NK-92 treated with Interleukin-12 subunit alpha and Interleukin-12 subunit beta, amount 100 ng/mL, for 24 hours (cell line): Measurements from ENCODE around the gene MBTD1.
"Not testable (repeated sequence)": the region's sequence is repeated elsewhere in the genome, so short reads cannot be mapped to it uniquely, and the experiment has no call there.

ENCODE experiments used
- DNase-seq: peaks from one replicate; lab custom pipeline; 2025; lab: John Stamatoyannopoulos, UW

The MBTD1 gene

DNA sequence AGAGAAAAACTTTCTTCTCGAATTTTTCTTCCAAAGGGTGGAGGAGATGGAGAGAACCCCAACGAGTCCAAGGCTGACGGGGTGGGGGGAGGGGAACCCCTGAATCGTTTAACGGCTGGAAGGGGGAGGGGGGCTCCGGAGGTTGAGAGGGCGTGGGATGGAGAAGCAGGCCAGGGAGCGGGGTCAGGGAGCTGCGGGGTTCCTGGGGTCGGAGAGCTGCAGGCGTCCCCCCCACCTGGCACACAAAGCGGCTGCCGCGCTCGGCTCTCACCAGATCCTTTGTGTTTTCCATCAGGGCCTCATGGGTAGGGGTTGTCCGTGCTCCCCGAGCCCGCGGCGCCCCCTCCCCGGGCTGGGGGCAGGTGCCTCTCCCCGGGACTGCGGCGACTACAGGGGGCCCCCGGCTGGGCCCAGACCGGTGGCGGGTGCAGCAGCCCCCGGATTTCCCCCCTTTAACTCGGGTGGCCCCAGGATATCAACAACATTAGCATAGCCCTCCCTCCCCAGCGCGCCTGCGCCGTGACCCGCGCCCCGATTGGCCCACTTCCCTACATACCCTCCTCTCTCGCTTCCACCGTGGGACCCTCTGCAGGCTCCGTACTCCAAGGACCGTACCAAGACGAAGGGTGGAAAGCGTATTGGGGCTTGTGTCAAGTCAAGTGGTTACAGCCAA lies at the start of gene MBTD1:
Gene MBTD1, minus strand, starts transcription at position 486 of the 673 bp plus-strand sequence. CDS start 34,888 bp downstream, outside the sequence.
- DNase-seq = peak; percentile 94

DNA sequence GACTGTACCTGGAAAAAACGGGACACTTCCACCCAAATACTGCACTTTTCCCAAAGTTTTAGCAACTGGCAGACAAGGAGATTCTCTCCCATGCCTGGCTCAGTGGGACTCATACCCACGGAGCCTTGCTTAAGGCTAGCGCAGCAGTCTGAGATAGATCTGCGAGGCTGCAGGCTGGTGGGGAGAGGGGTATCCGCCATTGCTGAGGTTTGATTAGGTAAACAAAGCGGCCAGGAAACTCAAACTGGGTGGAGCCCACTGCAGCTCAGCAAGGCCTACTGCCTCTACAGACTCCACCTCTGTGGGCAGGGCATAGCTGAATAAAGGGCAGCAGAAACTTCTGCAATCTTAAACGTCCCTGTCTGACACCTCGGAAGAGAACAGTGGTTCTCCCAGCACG lies 45.3 kb upstream of the MBTD1 start:
- no peak for DNase-seq

- no peak for DNase-seq
Measured at GRCh38 chr17:51299859-51300258, 40.0 kb upstream of the MBTD1 start.

DNA sequence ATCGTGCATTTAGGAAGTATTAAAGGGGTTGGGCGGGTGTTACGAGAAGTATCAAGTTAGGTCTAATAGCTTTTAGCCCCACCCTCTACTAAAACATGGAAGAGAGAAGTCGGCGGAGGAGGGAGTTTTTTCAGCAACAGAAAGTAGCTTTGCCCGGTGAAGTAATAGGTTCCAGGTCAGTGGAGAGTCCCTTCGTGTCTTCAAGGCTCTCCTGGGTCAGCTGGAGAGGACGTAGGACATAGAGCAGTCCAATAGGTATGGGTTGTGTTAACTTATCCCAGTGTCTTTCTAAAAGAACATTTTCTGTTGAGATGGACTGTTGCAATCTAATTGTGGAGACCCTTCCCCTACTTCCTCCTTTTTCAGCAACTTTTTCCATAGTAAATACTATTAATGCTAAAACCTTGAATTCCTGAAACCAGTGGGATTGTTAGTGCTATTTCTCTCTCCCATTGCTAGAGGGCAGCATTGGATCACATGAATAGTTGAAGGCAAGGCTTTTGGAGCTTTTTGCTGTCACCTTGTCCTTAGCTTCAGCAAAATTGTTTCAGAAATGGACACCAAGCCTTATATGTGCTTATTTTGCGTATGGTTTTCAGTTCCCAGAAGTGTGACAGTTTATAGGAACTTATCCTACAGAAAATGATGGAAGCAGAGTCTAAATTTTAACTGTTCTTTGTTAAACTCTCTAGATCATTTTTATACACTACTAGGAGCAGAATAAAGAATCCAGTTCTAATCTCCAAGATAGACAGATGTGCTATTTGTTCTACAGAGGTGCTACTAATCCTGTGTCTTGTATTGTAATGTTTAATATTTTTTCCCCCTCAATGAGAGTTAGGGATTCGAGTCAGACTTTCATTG lies 38.9 kb upstream of the MBTD1 start:
- DNase-seq = no peak

DNA sequence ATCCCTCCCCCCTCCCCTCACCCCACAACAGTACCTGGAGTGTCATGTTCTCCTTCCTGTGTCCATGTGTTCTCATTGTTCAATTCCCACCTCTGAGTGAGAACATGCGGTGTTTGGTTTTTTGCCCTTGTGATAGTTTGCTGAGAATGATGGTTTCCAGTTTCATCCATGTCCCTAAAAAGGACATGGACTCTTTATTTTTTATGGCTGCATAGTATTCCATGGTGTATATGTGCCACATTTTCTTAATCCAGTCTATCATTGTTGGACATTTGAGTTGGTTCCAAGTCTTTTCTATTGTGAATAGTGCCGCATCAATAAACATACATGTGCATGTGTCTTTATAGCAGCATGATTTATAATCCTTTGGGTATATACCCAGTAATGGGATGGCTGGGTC lies 34.5 kb upstream of the MBTD1 start:
- not testable (repeated sequence) for DNase-seq

DNA sequence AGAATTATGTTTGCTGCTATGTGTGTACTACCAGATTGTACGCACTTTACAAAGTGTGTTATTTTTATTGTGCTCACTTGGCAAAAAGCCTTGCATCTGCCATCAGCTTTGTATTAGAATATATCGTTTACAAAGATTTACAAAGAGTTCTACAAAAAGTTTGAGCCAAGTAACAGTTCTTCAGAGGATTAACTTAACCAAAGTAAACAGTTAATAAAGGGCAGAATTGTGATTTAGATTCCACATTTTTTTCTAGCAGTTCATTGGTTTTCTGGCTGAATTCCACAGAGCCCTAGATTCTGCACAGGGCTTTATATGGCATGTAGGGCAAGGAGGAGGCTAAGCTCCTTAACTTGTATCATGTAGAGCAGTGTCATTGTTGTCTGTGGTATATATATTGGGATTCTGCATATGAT lies 29.9 kb upstream of the MBTD1 start:
- DNase-seq = no peak

GRCh38 chr17:51287412-51287811 lies 27.6 kb upstream of the MBTD1 start:
- DNase-seq = no peak

GRCh38 chr17:51279183-51279582 lies 19.3 kb upstream of the MBTD1 start:
- no peak for DNase-seq

DNA sequence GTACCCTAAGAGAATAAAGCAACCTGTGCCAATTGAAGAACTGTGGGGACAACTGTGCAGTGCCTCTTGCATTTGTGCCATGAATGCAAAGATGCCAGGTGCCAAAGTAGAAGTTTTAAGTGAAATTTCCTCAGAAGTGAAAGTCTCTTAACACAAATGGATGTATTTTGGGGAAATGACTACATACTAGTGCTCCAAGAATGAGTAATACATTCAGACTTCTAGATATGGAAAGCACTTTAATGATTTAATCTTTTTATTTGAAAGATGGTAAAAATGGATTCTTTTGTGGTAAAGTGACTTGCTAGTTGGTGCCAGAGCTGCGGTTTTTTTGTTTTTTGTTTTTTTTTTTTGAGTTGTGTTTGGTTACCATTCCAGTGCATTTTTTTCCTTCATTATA lies 15.5 kb upstream of the MBTD1 start:
- DNase-seq = no peak

DNA sequence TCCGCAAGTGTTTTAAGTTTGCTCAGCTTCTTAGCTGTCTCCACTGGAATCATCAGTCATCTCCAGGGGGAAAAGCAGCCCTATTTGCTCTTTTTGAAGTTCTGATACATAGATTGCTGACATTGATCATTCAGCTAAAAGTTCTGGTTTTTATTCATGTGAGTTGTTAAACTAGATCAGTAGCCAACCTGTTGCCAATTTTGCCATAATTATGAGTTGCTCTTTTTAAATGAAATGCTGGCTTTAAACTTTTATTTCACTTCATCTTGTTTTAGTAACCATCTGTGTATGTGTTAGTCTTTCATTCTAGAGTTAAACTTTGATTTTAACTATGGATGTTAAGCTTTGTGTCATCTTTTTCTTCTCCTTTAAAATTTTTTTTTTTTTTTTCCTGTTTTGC lies 13.0 kb upstream of the MBTD1 start:
- DNase-seq = no peak

DNA sequence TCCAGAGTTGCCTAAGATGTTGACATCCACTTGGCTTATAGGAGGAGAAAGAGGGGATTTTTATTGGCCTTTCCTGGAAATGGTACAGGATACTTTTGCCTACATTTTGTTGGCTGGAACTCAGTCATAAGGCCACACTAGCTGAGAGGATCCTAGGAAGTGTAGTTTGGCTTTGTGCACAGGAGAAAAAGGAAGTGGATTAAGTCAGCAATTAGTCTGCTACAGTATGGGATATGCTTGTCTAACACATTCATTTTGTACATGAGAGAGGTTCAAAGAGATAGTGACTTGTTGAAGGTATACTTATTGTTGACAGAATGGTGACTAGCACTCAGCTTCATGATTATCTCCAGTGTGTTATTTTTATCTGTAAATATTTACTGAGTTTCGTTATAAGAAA lies 10.8 kb upstream of the MBTD1 start:
- DNase-seq = no peak

DNA sequence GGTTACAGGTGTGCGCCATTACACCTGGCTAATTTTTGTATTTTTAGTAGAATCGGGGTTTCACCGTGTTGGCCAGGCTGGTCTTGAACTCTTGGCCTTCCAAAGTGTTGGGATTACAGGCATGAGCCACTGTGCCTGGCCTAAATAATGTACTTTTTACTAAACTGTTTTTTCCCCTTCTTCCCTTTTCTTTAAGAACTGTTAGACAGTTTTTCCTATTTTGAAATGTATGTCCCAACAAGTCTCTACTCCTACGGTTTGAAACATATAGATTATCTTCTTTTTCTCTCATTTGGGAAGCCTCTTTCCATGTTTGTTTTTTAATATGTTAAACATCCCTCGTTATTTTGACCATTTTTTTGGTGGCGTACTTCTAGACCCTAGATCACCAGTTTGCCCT lies 10.1 kb upstream of the MBTD1 start:
- no peak for DNase-seq

GRCh38 chr17:51264466-51264865 lies 4.6 kb upstream of the MBTD1 start:
- not testable (repeated sequence) for DNase-seq

DNA sequence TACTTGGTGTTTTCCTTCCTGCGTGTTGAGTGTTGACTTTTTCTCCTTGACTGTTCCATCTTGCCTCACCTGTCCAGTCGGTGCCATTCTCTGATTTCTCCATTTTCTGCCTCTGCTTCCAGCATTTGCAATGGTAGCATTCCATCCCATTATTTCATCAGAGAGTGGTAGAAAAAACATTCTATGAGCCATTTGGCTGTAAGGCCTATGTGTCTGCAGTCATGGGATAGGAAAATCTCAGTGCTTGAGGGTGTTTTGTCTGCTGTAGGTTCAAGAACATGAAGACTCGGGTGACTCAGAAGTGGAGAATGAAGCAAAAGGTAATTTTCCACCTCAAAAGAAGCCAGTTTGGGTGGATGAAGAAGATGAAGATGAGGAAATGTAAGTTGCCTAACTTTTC lies 3.2 kb upstream of the MBTD1 start:
- DNase-seq = no peak

GRCh38 chr17:51261024-51261963 lies 1.4 kb upstream of the MBTD1 start:
- DNase-seq = no peak

DNA sequence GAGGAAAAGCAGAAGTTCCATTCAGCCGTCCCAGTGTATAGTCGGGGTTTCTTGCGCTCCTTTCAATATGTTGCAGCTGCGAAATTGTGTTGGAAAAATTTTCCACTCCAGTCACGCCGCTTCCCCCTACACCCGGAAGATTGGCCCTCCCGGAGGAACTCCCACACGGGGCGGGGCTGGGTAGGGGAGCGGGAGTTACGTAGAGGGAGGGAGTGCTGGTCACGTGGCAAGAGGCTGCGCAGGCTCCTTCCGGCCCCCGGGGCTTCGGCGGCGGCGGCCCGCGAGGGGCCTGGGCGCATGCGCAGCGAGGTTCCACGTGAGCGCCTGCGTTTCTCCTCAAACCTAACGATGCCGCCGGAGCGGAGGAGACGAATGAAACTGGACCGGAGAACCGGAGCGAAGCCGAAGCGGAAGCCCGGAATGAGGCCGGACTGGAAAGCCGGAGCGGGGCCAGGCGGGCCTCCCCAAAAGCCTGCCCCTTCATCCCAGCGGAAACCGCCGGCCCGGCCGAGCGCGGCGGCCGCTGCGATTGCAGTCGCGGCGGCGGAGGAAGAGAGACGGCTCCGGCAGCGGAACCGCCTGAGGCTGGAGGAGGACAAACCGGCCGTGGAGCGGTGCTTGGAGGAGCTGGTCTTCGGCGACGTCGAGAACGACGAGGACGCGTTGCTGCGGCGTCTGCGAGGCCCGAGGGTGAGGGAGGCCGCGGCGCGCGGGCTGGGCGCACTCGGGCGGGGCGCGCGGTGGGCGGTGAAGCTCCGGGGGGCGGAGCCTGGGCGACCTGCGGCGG lies 581 bp upstream of the MBTD1 start, which contains the start of gene UTP18:
Gene UTP18, plus strand, starts transcription at position 310 of the 787 bp plus-strand sequence. Its CDS starts 39 bp downstream, at position 349.
- peak; percentile 95 for DNase-seq

DNA sequence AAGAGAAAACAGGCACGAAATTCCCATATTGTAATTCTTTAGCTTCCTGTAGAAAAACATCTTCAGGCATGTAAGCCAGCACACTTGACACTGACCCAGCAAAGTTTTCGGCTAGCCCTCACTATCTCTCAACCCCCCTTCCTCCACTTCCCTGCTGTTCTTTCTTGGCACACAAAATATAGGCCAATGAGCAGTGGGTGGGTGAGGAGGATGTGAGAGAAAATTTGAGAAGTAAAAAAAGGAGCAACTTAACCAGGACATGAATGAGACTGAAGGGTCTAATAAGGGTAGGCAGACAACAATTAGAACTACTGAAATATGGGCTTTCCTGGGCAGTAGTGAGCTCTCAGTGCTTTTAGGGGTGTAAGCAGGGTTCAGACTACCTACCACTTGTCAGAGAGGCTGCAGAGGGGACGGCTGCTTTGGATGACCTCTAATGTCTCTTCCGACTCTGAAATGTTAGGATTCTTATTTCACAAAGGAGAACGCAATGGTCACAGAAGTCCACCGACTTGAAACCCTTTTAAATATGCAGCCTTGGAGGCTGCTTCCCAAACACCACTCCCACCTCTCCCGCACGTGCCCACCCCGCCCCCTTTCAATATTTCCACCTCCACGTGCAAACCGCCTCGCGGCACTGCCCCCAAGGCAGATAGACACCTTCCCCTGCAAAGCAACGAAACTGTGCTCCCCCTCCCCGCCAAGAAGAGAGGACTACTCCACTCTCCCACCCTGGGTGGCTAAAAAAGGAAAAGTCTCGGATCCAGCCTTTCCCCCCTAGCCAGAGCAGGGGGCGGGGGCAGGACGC lies 889 bp downstream of the MBTD1 start:
- no peak for DNase-seq

DNA sequence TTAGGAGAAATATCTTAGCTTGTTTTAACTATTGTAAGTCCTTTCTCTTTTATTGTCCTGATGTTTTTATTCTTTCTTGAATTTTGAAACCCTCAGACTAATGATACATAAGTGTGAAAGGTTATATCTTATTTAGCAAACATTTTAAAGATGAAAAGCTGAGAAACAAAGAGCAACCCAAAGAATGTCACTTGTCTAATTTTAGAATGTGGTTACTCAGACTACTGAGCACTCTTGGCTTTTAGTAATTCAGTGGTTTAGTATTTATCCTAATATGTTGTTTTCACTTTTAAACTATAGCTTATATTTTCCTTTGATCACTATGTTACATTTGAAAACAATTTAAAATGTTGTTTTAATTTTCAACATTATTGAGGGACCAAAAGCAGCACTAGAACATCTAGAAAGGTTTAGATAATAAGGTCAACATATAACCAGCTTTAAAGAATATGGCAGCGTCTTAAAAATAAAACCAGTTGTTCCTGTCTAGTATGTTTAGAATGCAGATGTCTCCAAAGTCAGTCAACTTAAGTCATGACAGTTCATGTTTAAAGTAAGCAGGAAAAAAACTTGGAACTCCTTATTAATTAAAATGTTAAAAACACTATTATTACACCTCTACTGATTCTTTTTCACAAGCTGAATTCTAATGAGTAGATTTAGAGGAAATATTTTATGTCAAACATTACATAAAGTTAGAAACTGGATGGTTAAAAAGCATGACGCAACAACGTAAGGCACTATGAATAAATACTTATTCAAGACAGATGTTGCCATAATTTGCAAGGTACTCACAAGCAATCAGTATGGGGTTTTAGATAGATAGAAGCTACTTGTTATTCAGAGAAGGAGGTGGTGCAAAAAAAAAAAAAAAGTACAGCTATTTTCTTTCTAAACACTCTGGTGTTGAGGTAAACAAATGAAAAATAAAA lies 2.4 kb downstream of the MBTD1 start:
- DNase-seq = no peak

DNA sequence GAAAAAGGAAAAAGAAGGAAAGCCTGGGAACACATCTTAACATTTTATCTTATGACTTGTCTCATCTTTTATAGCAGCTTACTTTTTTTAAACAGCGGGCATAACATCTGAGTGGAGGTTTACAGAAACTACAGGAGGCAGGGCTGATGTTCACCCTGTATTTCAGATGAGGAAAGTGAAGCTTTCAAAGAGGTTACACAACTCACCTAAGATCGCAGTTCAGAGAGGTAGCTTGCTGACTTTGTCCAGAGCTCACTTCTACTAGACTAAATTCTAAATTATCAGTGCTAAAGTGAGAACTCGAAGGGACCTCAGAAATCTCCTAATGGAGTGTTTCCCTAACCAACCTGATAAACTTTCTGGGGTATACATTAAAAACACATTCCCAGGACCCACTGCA lies 3.7 kb downstream of the MBTD1 start:
- DNase-seq = no peak
